Muscle layer of duodenum (tissue), 2 donors: ENCODE data around the gene ATP6V1E1.

Experiments used
- H3K27ac ChIP-seq: one replicate; pipeline ENCODE4 v1.7.0; 2013; ENCODE audit warnings: mild to moderate bottlenecking, low read length
- H3K27me3 ChIP-seq: one replicate; pipeline ENCODE4 v1.7.0; 2013; ENCODE audit warnings: low read depth, mild to moderate bottlenecking, control low read depth, low read length
- H3K36me3 ChIP-seq, 2 donors: one replicate each; pipeline ENCODE4 v1.7.0; 2013; ENCODE audit warnings: low read length in 2 of 2, control low read depth in 1 of 2, mild to moderate bottlenecking in 1 of 2; ENCODE audit not compliant: insufficient read depth in 2 of 2, control insufficient read depth in 1 of 2
- H3K4me1 ChIP-seq, 2 donors: one replicate each; pipeline ENCODE4 v1.7.0; 2013; ENCODE audit warnings: low read length in 2 of 2, mild to moderate bottlenecking in 2 of 2, control low read depth in 1 of 2, moderate library complexity in 1 of 2; ENCODE audit not compliant: insufficient read depth in 2 of 2, control insufficient read depth in 1 of 2
- H3K4me3 ChIP-seq, 2 donors: one replicate each; pipeline ENCODE4 v1.7.0; 2013; ENCODE audit warnings: low read length in 2 of 2, low read depth in 1 of 2, mild to moderate bottlenecking in 1 of 2
- H3K9me3 ChIP-seq, 2 donors: one replicate each; pipeline ENCODE4 v1.7.0; 2013; ENCODE audit warnings: low read length in 2 of 2, control low read depth in 1 of 2, mild to moderate bottlenecking in 1 of 2; ENCODE audit not compliant: control insufficient read depth in 1 of 2
- donor health status: healthy.

The ATP6V1E1 gene

GRCh38 chr22:17633217-17633997 lies 4.9 kb upstream of the ATP6V1E1 start:
- no peaks in the 10 kb centered on the region for H3K9me3 ChIP-seq
- no peak overlapping the region for H3K27ac ChIP-seq
- no peak overlapping the region for H3K4me3 ChIP-seq
- H3K4me1 ChIP-seq, result peaks cover 4 to 12% of the 10 kb centered on the region in 2 donors
- H3K27me3 ChIP-seq, result no peaks in the 10 kb centered on the region
- H3K36me3 ChIP-seq, result peaks cover 0 to 10% of the 10 kb centered on the region in 2 donors

DNA sequence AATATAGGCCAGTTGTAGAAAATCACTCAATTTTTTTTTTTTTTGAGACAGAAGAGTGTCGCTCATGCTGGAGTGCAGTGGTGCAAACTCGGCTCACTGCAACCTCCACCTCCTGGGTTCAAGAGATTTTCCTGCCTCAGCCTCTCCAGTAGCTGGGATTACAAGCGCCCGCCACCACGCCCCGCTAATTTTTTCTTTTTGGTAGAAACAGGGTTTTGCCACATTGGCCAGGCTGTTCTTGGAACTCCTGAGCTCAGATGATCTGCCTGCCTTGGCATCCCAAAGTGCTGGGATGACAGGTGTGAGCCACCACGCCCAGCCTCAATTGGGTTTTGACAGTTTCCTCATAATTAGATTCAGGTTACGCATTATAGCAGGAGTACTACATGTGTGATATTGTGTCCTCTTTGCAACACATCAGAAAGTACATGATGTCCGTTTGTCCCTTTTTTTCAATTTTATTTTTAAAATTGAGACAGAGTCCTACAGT lies 2.6 kb upstream of the ATP6V1E1 start:
- peaks cover 0 to 4% of the 10 kb centered on the region in 2 donors for H3K36me3 ChIP-seq
- H3K27ac ChIP-seq, result no peak overlapping the region
- no peaks in the 10 kb centered on the region for H3K9me3 ChIP-seq
- peaks cover 0 to 23% of the 10 kb centered on the region in 2 donors for H3K4me1 ChIP-seq
- no peaks in the 10 kb centered on the region for H3K27me3 ChIP-seq
- no peak overlapping the region for H3K4me3 ChIP-seq

GRCh38 chr22:17629641-17630040 lies 1.1 kb upstream of the ATP6V1E1 start:
- H3K4me3 ChIP-seq, result no peak overlapping the region
- no peaks in the 10 kb centered on the region for H3K27me3 ChIP-seq
- H3K27ac ChIP-seq, result peak overlapping the region; percentile 98
- no peaks in the 10 kb centered on the region for H3K9me3 ChIP-seq
- peaks cover 0 to 26% of the 10 kb centered on the region in 2 donors for H3K4me1 ChIP-seq
- H3K36me3 ChIP-seq, result peaks cover 0 to 4% of the 10 kb centered on the region in 2 donors

GRCh38 chr22:17629173-17629489 lies 582 bp upstream of the ATP6V1E1 start:
- Histone ChIP-seq H3K4me3 (peak overlapping the region; percentile 99 to 100), H3K36me3 (peaks cover 0 to 4% of the 10 kb centered on the region in 2 donors), H3K4me1 (peaks cover 0 to 26% of the 10 kb centered on the region in 2 donors), H3K27ac (peak overlapping the region; percentile 98), H3K27me3 (no peaks in the 10 kb centered on the region), H3K9me3 (no peaks in the 10 kb centered on the region)

- peak overlapping the region; percentile 98 for H3K27ac ChIP-seq
- H3K4me1 ChIP-seq, result peaks cover 0 to 26% of the 10 kb centered on the region in 2 donors
- H3K27me3 ChIP-seq, result no peaks in the 10 kb centered on the region
- H3K4me3 ChIP-seq, result peak overlapping the region; percentile 99 to 100
- H3K36me3 ChIP-seq, result peaks cover 3 to 8% of the 10 kb centered on the region in 2 donors
- H3K9me3 ChIP-seq, result no peaks in the 10 kb centered on the region
These were observed 566 bp downstream of the ATP6V1E1 start for GRCh38 chr22:17627961-17628405.

DNA sequence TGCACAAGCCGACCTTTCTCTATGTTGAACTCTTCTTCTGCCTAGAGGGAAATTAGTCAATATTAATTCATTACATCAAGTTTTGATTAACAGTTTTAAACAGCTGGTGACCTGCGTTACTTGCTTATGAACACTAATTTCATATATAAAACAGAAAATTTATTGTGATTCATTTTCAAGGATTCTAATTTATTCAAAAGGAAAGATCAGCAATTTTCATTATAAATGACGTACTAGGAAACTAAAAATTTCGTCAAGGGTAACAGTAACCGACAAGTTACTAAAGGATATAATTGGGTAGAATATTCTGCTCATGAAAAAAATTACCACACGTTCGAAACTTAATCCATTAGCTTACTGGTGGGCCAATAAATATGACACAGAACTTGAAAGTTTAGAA lies 15.3 kb downstream of the ATP6V1E1 start:
- H3K27ac ChIP-seq, result no peak overlapping the region
- no peaks in the 10 kb centered on the region for H3K27me3 ChIP-seq
- peaks cover 25 to 39% of the 10 kb centered on the region in 2 donors for H3K36me3 ChIP-seq
- H3K4me1 ChIP-seq, result no peaks in the 10 kb centered on the region
- no peak overlapping the region for H3K4me3 ChIP-seq
- no peaks in the 10 kb centered on the region for H3K9me3 ChIP-seq

GRCh38 chr22:17612057-17612456 lies 16.5 kb downstream of the ATP6V1E1 start:
- Histone ChIP-seq H3K27me3 (no peaks in the 10 kb centered on the region), H3K4me3 (no peak overlapping the region), H3K4me1 (no peaks in the 10 kb centered on the region), H3K36me3 (peaks cover 34 to 35% of the 10 kb centered on the region in 2 donors), H3K27ac (no peak overlapping the region), H3K9me3 (no peaks in the 10 kb centered on the region)

DNA sequence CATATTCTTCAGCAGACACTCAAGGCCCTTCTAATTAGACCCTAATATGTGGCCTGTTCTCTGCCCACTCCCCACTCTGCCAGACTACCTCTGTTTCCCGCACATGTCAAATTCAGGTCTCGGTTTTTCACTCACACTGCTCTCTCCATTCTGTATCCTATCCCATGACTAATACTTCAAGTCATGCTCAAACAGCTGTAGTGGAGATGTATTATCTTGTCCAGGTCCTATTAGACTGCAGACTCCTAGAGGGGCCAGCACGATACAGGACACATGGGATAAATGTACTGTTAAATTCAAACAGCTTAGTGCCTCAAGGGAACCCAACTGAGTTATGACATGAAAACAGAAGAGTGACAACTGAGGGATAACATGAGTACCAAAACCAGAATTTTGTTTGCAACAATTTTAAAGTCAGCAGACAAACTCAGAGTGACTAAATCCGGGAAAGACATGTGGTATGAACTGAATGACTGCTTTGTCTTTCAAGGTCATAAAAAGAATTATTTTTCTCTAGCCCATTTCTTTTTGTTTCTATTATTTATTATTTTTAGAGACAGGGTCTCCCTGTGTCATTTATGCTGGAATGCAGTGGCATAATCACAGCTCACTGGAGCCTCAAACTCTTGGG lies 20.5 kb downstream of the ATP6V1E1 start:
- peaks cover 27 to 33% of the 10 kb centered on the region in 2 donors for H3K36me3 ChIP-seq
- H3K27ac ChIP-seq, result no peak overlapping the region
- no peak overlapping the region for H3K4me3 ChIP-seq
- H3K27me3 ChIP-seq, result no peaks in the 10 kb centered on the region
- no peaks in the 10 kb centered on the region for H3K4me1 ChIP-seq
- H3K9me3 ChIP-seq, result no peaks in the 10 kb centered on the region

GRCh38 chr22:17606496-17606895 lies 22.1 kb downstream of the ATP6V1E1 start:
- Histone ChIP-seq H3K4me1 (no peaks in the 10 kb centered on the region), H3K36me3 (peaks cover 12 to 18% of the 10 kb centered on the region in 2 donors), H3K9me3 (no peaks in the 10 kb centered on the region), H3K4me3 (no peak overlapping the region), H3K27me3 (no peaks in the 10 kb centered on the region), H3K27ac (no peak overlapping the region)

DNA sequence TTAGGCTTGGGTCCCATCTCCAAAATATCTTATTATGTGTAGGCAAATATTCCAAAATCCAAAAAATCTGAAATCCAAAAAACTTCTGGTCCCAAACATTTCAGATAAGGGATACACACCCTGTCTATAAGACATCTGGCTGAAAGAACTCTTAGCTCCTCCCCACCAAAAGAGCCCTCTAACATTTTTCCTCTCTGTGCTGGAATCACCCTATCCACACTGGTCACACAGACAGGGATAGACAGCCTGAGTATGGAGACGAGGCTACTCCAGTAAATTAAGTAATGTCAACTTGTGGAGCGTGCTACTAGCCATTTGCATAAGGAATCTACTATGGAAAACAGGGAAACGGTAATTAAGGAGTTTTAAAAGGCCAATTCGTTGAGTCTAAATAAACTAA lies 24.9 kb downstream of the ATP6V1E1 start:
- no peaks in the 10 kb centered on the region for H3K9me3 ChIP-seq
- no peak overlapping the region for H3K4me3 ChIP-seq
- no peak overlapping the region for H3K27ac ChIP-seq
- no peaks in the 10 kb centered on the region for H3K27me3 ChIP-seq
- no peaks in the 10 kb centered on the region for H3K4me1 ChIP-seq
- peaks cover 14 to 23% of the 10 kb centered on the region in 2 donors for H3K36me3 ChIP-seq

GRCh38 chr22:17601031-17601430 lies 27.5 kb downstream of the ATP6V1E1 start:
- Histone ChIP-seq H3K27ac (no peak overlapping the region), H3K36me3 (peaks cover 31 to 34% of the 10 kb centered on the region in 2 donors)

More at GRCh38 chr22:17601031-17601430, 27.5 kb downstream of the ATP6V1E1 start:
- H3K4me3 ChIP-seq, result no peak overlapping the region
- H3K4me1 ChIP-seq, result no peaks in the 10 kb centered on the region
- H3K9me3 ChIP-seq, result no peaks in the 10 kb centered on the region
- H3K27me3 ChIP-seq, result no peaks in the 10 kb centered on the region
